ENCODE measurements around the gene SNTB2. TPM values are rescaled to one million over a fixed set of nuclear protein-coding genes. Genes with fewer than 3 reads are reported as not detected.

The SNTB2 gene
- total and polyA plus RNA-seq, 2 of the 8 experiments (the other 6 are each of a cell fraction or from before 2014, with no cell fraction given), result 6.0 to 16.1 TPM

- 0 out of 4 replicates have a peak, but pooled peaks of 1 of the 3 experiments have one; percentile 5 for TF ChIP-seq CTCF (IDR thresholded peaks at IDR 0.05; ENCODE audit: control extremely low read depth in 1 of 3, insufficient read depth in 1 of 3, low read depth in 1 of 3, low read length in 3 of 3)
- TF ChIP-seq JUN (IDR thresholded peaks at IDR 0.05; ENCODE audit: low read depth, low read length), result no peak
- no peak for TF ChIP-seq NRF1 (IDR thresholded peaks at IDR 0.05; ENCODE audit: low read depth, low read length)
- TF ChIP-seq ASH2L (IDR thresholded peaks at IDR 0.05; ENCODE audit: low read length), result no peak
- TF ChIP-seq, protein P1, sequence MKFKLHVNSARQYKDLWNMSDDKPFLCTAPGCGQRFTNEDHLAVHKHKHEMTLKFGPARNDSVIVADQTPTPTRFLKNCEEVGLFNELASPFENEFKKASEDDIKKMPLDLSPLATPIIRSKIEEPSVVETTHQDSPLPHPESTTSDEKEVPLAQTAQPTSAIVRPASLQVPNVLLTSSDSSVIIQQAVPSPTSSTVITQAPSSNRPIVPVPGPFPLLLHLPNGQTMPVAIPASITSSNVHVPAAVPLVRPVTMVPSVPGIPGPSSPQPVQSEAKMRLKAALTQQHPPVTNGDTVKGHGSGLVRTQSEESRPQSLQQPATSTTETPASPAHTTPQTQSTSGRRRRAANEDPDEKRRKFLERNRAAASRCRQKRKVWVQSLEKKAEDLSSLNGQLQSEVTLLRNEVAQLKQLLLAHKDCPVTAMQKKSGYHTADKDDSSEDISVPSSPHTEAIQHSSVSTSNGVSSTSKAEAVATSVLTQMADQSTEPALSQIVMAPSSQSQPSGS (IDR thresholded peaks at IDR 0.05; ENCODE audit: low read length), result no peak
- no peak for TF ChIP-seq RBBP5 (IDR thresholded peaks at IDR 0.05; ENCODE audit: borderline replicate concordance, low read depth, low read length)
- no peak for TF ChIP-seq E2F6 (IDR thresholded peaks at IDR 0.05)
- TF ChIP-seq FOSL1 (IDR thresholded peaks at IDR 0.05; ENCODE audit: insufficient read depth, low read depth, low read length), result no peak
- no peak for TF ChIP-seq GABPA (IDR thresholded peaks at IDR 0.05; ENCODE audit: borderline replicate concordance, insufficient read depth, low read length)
- TF ChIP-seq POLR2A (IDR thresholded peaks at IDR 0.05; ENCODE audit: control extremely low read depth in 1 of 2, low read depth in 2 of 2, low read length in 2 of 2), result no peak
- TF ChIP-seq NANOG (IDR thresholded peaks at IDR 0.05; ENCODE audit: insufficient read depth, low read depth, low read length, poor library complexity, severe bottlenecking), result no peak
Measured at GRCh38 chr16:69311533-69312387, 124.8 kb downstream of the SNTB2 start (continued).
